Measurements from ENCODE around the gene CCNQ.

CCNQ gene

GRCh38 chrX:153637121-153638040 is 38.4 kb upstream of the CCNQ start:
- no peak for DNase-seq

DNA sequence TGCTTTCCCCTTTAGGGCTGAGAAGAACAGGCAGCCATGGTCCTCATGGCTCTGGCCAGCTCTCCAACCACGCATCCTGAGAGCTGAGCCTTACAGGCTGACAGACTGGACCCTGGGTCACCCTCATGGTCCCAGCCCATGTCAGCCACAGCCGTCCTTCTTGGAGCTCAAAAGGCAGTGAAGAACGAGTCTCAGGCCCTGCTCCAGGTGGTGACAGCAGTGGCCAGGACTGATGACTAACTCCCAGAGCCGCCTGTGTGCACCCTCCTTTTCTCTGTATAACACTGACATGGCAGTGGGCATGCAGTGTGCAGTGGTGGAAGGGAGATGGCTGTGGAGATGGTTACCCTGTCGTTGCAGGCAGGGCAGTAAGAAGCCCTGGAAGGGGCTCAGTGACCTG is 37.8 kb upstream of the CCNQ start:
- DNase-seq, result no peak

GRCh38 chrX:153635788-153636668 is 37.1 kb upstream of the CCNQ start:
- no peak for DNase-seq

- no peak for DNase-seq
Observed at GRCh38 chrX:153635388-153635787, 36.4 kb upstream of the CCNQ start.

DNA sequence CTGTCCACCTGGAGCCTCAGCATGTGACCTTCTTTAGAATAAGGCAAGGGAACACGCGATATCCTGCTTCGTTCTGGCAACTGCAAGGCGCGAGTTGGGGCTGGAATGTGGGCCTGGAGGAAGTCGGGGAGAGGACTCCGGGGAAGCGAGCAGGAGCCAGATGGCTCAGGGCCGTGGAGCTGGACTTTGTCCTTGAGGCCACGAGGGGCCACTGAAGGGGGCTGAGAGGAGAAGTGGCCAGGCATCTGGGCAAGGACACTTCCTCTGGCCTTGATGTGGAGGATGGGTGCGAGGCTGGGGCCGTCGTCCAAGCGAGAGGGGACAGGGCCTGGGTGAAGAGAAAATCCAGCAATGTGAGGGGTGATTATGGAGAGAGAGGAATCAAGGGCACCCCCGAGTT is 35.9 kb upstream of the CCNQ start:
- DNase-seq, result no peak

DNA sequence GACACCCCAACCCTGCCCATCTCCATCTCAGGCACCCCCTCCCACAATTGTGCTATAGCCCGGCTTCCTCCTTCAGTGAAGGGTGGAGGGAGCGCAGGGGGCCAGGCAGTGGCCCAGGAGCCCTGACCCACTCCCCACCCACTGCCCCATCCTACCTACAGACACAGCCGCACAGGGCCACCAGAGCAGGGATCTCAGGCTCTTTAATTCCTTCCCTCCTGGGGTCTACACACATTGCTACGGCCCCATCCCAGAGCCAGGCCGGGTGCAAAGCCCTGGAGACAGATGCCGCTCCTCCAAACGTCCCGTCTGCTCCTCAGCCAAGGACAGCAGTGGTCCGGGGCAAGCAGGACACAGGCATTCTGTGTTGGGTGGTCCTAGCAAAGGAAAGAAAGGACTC is 35.3 kb upstream of the CCNQ start:
- no peak for DNase-seq

DNA sequence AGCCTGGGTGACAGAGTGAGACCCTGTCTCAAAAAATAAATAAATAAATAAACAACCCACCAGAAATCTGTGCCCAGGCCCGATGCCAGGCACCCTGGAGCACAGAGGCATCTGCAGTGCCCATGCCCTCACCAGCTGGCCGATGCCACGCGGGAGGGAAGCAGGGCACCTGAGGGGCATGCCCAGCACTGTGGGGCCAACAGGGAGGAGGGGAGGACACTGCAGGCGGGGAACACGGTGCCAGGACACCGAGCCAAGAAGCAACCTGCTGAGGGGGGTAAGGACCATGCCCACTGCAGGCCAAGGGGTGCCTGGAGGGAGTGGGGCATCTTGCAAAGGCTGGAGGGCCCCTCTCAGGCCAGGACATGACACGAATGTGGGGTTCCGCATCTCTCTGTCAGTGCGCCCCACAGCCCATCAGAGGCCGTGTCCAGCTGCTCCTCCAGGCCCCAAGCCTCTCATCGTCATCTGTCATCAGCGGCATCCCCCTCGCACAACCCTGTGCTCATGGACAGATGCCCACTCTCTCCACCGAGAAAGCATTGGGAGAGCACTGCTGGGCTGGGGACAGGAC is 34.8 kb upstream of the CCNQ start:
- DNase-seq, result no peak

GRCh38 chrX:153633048-153633447 is 34.1 kb upstream of the CCNQ start:
- DNase-seq, result no peak

DNA sequence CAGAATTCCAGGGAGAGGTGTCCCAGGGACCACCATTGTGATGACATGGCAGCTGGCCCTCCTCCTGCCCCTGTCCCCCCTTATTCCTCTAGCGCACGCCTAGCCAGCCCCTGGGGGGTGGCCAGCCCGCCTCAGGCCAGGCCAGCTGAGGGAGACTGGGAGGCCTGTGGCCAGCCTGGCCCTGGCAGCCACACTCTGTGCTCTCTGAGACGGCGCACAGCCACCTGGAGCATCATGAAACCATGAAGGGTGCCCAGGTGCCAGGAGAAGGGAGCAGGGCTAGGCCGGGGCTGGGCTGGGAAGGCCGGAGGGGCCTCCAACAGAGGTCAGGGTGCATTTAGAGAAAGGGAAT is 33.6 kb upstream of the CCNQ start:
- no peak for DNase-seq

DNA sequence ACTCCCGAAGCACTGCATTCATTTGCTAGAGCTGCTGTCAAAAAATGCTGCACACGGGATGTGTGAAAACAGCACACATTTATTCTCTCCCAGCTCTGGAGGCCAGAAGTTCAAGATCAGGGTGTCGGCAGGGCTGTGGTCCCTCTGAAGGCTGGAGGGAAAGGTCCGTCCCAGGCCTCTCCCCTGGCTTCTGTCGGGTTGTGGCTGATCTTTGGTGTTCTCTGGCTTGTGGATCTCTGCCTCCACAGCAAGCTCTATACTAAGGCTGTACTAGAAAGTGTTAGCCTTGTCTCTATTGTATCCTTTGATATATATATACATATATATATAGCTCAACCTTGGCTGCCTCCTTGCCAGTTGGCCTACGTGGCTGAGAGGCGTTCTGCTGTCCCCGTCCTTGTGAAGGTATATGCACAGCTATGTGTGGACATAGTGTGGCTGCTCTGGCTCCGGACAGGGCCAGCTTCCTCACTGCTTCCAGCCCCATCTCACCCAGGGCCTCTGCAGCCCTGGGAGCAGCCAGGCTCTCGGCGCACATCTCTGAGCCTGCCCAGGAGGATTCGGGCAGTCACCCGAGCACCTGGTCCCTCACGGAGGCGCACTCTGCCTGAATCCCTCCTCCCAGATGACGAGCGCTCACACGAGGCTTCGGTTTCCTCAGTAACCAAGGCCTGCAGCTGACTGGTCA is 33.1 kb upstream of the CCNQ start:
- DNase-seq, result no peak

- no peak for DNase-seq
Observed at GRCh38 chrX:153631346-153631745, 32.4 kb upstream of the CCNQ start.

DNA sequence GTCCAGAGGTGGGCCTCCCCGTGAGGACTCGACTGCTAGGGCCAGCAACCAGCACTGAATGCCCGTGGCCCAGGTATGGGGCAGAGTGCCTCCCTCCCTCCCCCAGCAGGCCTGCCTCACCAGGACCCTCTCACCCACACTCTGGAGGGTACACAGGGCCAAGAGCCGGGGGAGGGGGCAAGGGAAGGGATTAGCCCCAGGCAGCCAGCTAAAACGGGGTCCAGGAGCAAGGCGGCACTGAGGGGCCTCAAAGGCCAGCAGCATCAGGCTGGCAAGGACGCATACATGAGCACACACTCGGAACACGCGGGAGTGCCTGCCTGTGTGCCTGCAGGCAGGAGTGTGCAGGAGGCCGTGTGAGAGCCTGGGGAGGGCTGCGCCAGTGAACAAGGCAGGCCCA is 29.7 kb upstream of the CCNQ start:
- no peak for DNase-seq

- DNase-seq, result no peak
Observed at GRCh38 chrX:153628129-153628528, 29.2 kb upstream of the CCNQ start.

DNA sequence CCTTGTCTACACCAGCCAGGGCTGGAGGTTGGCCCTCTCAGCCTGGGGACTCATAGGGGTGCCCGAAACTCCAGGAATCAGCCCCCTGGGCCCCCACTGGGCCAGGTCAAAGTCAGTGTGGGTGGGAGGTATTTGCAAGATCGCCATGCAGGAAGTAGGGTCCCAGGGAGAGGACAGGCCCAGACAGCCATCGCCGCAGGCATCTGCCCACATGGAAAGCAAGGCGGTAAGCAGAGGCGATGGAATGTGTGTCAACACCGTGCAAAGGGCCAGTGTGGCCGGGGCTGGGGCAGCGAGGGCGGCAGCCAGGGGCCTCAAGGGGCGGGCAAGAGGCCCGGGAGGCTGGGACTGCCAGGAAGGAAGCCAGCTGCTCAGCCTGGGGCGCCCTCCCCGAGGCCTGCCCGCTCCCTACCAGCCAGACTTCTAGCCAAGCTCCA is 28.8 kb upstream of the CCNQ start:
- no peak for DNase-seq

DNA sequence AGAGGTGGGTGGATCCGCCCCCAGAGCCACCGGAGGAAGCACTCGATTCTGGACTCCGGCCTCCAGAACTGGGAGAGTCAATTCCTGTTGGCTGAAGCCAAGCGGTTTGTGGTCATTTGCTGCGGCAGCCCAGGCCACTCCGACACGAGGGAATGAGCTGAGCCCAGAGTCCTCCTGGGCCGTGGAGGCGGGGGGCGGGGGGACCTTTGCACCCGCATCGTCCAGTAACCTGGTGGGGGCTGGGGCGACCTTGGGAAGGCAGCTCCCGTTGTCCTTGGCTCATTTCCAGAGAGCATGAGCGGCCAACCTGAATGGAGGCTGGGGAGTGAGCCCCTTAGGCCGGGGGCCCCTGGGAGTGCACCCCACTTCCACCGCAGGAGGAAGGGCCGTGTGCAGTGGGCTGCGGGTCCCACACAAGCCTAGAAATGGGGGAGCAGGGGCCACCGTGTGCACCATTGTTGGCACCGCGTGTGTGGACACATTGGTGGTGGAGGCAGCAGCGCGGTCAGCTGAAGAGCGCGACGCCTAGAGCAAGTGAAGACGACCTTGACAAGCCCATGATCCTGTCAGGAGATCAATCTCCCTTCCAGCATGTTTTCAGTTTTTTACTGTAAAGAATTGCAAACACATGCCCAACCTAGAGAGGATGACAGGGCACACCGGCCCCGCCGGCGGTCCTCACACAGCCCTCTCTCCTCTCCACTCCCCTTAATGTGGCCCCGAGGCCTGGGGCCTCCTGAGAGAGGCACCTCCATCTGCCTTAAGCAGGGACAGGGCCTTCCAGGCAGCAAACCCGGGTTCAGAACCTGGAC is 28.1 kb upstream of the CCNQ start:
- no peak for DNase-seq

DNA sequence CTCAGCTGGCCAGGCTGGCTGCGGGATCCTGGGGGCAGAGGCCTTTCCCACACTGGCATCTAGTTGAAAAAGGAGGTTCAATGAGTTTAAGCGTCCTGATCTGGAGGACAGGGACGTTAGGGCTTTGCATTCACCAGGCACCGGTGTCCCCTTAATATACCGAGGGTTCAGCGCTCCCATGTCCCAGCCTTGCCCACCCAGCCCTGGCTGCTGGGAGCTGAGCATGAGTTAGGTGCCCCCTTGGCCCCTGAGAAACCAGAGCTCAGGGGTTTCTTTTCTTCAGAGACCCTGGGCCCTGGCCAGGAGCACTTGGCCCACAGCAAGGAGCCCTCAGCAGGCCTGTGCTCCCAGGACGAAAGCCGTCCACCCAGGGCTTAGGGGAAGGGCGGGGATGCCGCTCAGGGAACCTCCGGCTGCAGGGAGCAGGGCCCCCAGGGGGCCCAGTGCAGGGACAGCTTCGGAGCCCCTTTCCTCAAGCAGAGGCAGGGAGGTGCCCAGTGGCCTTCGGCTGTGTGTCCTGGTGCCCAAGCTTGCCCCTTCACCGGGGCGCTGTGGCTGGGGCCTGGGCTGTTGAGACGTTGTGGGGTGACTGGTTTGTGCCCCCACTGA is 27.2 kb upstream of the CCNQ start:
- no peak for DNase-seq

GRCh38 chrX:153625271-153626024 is 26.5 kb upstream of the CCNQ start:
- DNase-seq, result no peak

DNA sequence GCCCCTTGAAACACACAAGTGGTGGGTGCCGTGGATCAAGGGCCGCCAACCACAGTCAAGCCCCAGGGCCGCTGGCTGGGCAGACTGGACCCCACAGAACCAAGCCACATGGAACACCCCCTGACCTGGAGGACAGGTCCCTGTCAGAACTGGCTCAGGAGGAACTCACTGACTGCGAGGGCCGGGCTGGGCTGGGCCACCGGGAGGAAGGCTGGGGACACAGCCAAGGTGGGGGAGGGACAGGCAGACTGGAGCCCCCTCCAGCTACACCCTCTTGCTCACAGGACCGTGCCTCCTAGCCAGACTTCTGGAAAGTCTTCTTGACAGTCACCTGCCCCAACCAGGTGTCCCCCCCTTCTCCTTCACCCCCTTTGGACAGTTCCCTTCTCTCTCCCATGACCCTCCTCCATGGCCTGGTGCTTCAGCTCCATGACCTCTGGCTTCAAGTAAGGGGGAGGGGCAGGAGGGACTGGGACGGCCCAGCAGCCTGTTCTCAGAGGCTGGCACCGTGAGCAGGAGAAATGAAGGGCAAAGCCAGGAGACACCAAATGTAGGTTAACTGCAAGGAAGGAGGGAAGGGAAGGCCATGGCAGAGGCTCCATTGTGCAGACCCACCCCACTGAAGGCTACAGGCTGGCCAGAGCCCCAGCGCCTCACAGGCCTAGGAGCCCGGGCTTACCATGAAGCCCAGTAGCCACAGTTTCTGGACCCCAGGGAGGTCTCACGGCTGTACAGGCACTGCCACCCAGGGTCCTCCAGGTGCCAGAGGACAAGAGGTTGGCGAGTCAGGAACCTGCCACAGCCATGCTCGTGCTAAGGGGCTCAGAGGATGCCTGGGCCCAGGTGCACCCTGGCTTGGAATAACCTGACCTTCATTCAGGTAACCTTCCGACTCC is 25.5 kb upstream of the CCNQ start:
- DNase-seq, result no peak

DNA sequence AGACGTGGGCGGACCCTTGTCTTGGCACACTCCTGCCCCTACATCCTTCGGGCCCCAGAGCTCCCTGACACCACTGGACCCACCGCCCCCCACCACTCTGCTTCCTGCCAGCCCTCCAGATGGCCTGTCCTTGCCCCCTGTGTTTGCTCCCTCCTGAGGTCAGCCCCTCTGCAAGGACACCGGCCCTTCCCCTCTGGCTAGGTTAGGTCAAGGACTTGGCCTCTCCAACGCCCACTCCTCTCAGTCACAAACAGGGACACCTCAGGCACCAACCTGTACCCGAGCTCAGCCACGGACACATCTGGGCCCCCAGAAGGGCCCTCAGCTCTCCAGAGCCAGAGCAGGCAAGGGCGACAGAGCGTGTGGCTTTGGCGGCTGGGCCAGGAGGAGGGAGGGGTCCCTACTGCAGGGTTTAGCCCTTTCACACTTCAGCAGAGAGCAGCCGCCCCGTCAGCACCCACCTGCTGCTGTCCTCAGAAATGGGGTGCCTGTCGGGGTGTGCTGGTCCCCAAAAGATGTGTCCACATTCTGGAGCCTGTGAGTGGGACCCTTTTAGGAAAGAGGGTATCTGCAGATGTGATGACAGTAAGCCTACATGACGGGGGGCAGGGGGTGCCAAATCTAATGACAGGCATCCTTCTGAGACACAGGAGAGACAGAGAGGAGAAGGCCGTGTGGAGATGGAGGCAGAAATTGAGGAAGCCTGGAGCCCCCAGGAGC is 24.5 kb upstream of the CCNQ start:
- no peak for DNase-seq
